A673 (cell line): Measurements from ENCODE around the gene RHBDD3.

Source experiments
- EZH2 ChIP-seq: fragments of 200-600 bp; sonication (generic); IDR thresholded peaks from 2 replicates; pipeline ENCODE4 v1.6.1; 2017; ENCODE audit warnings: borderline replicate concordance, low read depth, mild to moderate bottlenecking, mixed read lengths, antibody characterized with exemption, low read length; ENCODE audit not compliant: poor library complexity, severe bottlenecking
- TF ChIP-seq, protein P1 (sequence below): fragments of 300-800, 200-600 bp; sonication (generic); conservative IDR thresholded peaks from 2 replicates; pipeline ENCODE4 v1.5.1; 2017; ENCODE audit warnings: low read depth, mild to moderate bottlenecking, antibody characterized with exemption, low read length, moderate library complexity, mixed read lengths

DNA sequence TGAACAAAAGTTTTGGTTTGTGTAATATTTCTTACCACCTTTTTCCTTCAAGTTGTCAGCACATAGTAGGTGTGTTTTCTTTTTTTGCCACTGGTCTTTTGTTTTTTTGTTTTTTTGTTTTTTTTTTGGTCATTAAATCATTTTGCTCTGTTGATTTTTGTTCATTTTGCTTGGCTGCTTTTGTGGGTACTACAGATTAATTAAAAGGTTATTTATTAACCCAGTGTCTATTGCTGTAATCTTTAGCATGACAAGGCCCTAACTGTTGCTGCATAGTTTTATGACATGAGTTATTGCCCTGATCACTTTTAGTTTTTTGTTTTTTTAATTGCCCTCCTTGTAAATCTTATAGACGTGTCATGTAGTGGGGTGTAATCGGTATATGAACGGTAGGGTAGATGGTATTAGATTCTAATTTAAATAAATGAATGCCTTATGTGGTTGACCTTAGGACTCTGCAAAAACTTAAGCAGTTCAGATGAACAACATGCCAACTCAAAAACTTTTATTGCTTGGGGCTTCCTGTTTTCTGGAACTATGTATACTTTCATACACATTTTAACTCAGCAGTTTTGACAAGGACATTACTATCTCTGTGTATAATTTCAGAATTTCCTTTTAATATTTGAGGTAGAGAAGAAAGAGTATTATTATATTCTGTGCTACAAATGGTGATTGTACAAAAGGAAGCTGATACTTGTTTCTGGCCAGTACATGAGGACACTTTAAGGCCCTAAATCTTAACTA, 8.2 kb upstream of the RHBDD3 start:
- no peak for TF ChIP-seq EZH2
- TF ChIP-seq, protein P1, sequence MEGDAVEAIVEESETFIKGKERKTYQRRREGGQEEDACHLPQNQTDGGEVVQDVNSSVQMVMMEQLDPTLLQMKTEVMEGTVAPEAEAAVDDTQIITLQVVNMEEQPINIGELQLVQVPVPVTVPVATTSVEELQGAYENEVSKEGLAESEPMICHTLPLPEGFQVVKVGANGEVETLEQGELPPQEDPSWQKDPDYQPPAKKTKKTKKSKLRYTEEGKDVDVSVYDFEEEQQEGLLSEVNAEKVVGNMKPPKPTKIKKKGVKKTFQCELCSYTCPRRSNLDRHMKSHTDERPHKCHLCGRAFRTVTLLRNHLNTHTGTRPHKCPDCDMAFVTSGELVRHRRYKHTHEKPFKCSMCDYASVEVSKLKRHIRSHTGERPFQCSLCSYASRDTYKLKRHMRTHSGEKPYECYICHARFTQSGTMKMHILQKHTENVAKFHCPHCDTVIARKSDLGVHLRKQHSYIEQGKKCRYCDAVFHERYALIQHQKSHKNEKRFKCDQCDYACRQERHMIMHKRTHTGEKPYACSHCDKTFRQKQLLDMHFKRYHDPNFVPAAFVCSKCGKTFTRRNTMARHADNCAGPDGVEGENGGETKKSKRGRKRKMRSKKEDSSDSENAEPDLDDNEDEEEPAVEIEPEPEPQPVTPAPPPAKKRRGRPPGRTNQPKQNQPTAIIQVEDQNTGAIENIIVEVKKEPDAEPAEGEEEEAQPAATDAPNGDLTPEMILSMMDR = no peak
